H1 (cell line): ENCODE measurements around the gene SMPX.

Source experiments
- MAFK ChIP-seq: IDR thresholded peaks from 2 replicates; pipeline ENCODE4 v1.6.1; 2012; ENCODE audit warnings: low read depth, mild to moderate bottlenecking, improper control_type of control experiment, low read length
- POLR2A ChIP-seq, 2 experiments: IDR thresholded peaks; 1 replicate in 1 of 2; 2 replicates in 1 of 2; pipeline ENCODE4 v1.6.1; 2011; ENCODE audit warnings: low read depth in 2 of 2, low read length in 2 of 2, mild to moderate bottlenecking in 2 of 2; ENCODE audit errors: control extremely low read depth in 1 of 2
- TF ChIP-seq, protein P1 (sequence below), 3 experiments: IDR thresholded peaks; 1 replicate in 2 of 3; 2 replicates in 1 of 3; pipeline versions ENCODE4 v1.5.1 to v1.6.1; 2011; ENCODE audit warnings: low read length in 3 of 3, mild to moderate bottlenecking in 3 of 3, inconsistent platforms in 2 of 3, low read depth in 1 of 3, moderate library complexity in 1 of 3; ENCODE audit not compliant: insufficient read depth in 1 of 3; ENCODE audit errors: control extremely low read depth in 1 of 3

DNA sequence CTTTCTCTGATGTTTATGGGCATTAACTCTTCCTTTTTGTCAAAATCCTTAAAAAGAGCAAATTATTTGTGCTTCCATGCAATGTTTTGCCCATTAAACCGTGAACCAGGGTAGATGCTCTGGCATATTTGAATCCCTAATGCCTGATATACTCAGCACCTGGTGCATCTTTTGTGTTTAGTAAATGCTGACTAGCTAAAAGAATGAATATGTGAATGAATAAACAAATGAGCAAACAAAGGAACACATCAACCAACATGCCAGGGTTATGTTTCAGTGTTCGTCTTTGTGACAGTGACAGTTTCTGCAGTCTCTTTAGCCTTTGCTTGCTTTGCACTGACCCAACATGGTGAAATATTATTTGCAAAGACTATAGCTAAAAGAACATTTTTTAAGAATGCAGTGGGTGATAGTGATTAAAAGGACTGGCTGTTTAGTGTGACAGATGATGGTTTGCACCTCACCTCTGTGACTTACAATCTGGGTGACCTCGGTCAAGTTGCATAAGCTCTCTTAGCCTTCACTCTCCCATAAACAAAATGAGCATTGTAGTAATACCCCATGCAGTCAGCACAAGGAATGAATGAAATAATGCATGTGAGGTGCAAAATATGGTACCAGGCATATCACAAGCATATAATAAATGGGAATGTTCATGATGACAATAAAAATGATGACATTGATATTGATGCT is 29.5 kb downstream of the SMPX start:
- TF ChIP-seq, protein P1, sequence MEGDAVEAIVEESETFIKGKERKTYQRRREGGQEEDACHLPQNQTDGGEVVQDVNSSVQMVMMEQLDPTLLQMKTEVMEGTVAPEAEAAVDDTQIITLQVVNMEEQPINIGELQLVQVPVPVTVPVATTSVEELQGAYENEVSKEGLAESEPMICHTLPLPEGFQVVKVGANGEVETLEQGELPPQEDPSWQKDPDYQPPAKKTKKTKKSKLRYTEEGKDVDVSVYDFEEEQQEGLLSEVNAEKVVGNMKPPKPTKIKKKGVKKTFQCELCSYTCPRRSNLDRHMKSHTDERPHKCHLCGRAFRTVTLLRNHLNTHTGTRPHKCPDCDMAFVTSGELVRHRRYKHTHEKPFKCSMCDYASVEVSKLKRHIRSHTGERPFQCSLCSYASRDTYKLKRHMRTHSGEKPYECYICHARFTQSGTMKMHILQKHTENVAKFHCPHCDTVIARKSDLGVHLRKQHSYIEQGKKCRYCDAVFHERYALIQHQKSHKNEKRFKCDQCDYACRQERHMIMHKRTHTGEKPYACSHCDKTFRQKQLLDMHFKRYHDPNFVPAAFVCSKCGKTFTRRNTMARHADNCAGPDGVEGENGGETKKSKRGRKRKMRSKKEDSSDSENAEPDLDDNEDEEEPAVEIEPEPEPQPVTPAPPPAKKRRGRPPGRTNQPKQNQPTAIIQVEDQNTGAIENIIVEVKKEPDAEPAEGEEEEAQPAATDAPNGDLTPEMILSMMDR (IDR thresholded peaks at IDR 0.05; ENCODE audit: control extremely low read depth in 1 of 3, insufficient read depth in 1 of 3, low read depth in 1 of 3, low read length in 3 of 3) = no peak
- TF ChIP-seq MAFK = no peak
- no peak for TF ChIP-seq POLR2A (IDR thresholded peaks at IDR 0.05; ENCODE audit: control extremely low read depth in 1 of 2, low read depth in 2 of 2, low read length in 2 of 2)
